Choroid plexus epithelial cell (primary cell): ENCODE data around the gene AKAP7.
"Not testable (repeated sequence)": the region's sequence is repeated elsewhere in the genome, so short reads cannot be mapped to it uniquely, and the experiment has no call there.

Experiments
- DNase-seq: peaks from one replicate; pipeline ENCODE4 v3.0.0-alpha.2; 2010; ENCODE audit warnings: low read depth
- H3K4me3 ChIP-seq: 2 replicates; pipeline ENCODE4 v1.5.1; 2011; ENCODE audit warnings: low read depth, mild to moderate bottlenecking, control low read depth, low read length, moderate library complexity
- CTCF ChIP-seq: conservative IDR thresholded peaks from 2 replicates; pipeline ENCODE4 v1.5.1; 2011; ENCODE audit warnings: low read depth, mild to moderate bottlenecking, control low read depth, inconsistent platforms, low read length, moderate library complexity

Gene AKAP7

DNA sequence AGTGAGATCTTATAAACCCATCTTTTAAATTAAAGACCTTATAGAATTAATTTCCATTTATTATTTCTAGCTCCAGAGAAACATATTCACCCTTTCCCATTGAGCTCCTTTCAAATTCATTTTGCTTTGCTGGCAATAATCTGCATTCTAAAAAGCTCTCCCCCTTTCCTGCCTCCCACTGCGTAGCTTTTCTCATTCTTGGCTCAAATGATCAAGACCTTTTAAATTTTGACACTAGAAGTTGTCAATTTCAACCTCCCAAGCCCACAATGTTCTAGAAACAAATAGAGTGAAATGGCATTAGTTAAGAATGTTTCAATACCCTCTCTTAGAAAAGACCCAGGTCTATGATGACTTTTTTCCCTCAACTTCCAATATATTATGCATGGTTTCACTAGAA is 186.9 kb downstream of the AKAP7 start:
- TF ChIP-seq CTCF = no peak

DNA sequence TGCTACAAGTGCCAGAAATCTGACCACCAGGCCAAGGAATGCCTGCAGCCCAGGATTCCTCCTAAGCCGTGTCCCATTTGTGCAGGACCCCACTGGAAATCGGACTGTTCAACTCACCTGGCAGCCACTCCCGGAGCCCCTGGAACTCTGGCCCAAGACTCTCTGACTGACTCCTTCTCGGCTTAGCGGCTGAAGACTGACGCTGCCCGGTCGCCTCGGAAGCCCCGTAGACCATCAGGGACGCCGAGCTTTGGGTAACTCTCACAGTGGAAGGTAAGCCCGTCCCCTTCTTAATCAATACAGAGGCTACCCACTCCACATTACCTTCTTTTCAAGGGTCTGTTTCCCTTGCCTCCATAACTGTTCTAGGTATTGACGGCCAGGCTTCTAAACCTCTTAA is 190.4 kb downstream of the AKAP7 start:
- H3K4me3 ChIP-seq, DNase-seq: not testable (repeated sequence)

More for the DNA sequence above, 186.9 kb downstream of the AKAP7 start:
- no peak overlapping the region for H3K4me3 ChIP-seq
- DNase-seq = no peak

- not testable (repeated sequence) for H3K4me3 ChIP-seq, DNase-seq
Observed at GRCh38 chr6:131328727-131329126, 193.5 kb downstream of the AKAP7 start.

DNA sequence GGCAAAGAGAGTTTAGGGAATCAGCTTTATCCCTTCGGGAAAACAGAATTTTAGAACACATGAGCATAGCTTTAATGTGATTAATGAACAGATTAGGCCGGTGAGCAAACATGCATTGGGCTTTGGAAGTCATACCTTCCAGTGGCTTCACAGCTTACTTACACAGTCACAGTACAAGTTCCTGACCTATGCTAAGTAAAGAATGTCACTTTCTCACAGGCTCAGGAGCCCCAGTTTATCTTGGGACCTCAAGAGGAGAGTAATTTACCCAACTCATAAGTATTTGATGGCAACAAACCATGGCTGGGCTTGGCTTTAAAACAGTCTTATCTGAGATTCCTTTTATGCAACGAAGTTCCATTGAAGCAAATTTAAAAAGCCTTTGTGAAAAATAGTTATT is 195.9 kb downstream of the AKAP7 start:
- peak; percentile 11 for DNase-seq
- H3K4me3 ChIP-seq = no peak overlapping the region
- TF ChIP-seq CTCF = no peak

GRCh38 chr6:131331873-131332781 is 196.9 kb downstream of the AKAP7 start:
- no peak overlapping the region for H3K4me3 ChIP-seq
- no peak for TF ChIP-seq CTCF
- no peak for DNase-seq
